GM21528 (cell line): ENCODE measurements around the gene PTCH2.
"Not testable (repeated sequence)": the region's sequence is repeated elsewhere in the genome, so short reads cannot be mapped to it uniquely, and the experiment has no call there.

Experiments used
- ATAC-seq: cut with Tn5 transposase; IDR thresholded peaks from one replicate; pipeline ENCODE4 v1.9.1; 2021; ENCODE audit warnings: mild to moderate bottlenecking, moderate library complexity; ENCODE audit not compliant: unreplicated experiment, low FRiP score

The PTCH2 gene

GRCh38 chr1:44821240-44821715 lies 21.8 kb downstream of the PTCH2 start:
- ATAC-seq, result no peak

DNA sequence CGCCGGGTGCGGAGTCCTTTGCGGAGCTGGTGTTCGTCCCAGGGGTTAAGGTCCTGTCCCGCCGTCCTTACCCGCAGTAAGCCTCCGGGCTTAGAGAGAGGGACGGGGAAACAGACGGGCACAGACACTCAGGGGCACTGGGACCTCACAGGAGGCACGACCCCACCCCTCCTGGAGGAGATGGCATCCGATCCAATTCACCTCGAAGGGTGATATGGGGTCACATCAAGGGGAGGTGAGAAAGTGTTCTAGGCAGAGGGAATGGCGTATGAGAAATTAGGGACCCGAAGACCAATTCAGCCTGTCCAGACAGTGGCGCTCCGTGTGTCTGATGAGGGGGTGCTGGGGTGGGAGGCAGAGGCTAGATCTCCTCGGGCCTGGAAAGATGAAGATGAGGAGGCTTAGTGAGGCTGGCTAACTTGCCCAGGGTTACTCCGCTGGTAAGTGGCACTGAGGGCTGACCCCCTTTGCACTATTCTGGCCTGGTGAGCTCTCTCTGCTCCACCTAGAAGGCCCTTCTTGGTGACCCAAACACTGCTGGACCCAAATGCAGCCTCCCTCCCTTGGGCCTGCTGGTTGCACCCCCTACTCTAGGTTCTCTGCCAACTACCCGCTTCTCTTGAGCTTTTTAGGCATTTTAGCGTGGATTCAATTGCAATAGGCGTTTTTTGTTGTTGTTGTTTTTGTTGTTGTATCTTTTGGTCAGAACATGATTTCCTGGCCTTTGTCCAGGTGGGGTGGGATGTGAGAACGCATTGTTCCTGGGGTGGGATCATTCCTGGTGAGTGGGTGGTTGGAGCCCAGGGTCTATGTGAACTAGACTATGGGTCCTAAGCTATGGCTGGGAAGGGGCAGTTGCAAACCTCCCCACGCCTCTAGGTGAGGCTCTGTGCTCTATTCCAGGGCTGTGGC lies 22.5 kb downstream of the PTCH2 start:
- ATAC-seq, result no peak

- peak; percentile 82 for ATAC-seq
Observed at GRCh38 chr1:44819608-44820327, 23.3 kb downstream of the PTCH2 start.

DNA sequence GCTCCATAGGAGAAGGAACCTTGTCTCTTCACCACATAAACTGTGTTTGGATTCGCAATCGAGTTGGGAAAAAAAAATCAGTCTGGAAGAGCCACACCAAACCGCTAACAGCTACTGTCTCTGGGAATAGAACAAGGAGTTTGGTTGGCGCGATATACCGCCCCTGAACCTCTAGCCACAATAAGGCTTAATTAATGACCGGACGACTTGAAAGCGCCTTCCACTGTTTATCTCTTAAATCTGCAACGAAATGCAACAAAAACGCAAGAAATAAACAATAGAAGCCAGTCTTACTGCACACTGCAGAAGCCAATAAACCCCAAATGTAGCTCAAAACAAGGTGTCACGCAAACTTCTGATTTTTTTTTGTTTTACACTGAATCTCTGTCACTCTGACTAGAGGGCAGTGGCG lies 23.9 kb downstream of the PTCH2 start:
- ATAC-seq, result no peak

GRCh38 chr1:44817771-44818495 lies 25.1 kb downstream of the PTCH2 start:
- ATAC-seq, result no peak

GRCh38 chr1:44817307-44817706 lies 25.7 kb downstream of the PTCH2 start:
- ATAC-seq, result no peak

- ATAC-seq, result not testable (repeated sequence)
Observed at GRCh38 chr1:44815926-44816325, 27.1 kb downstream of the PTCH2 start.

- no peak for ATAC-seq
Observed at GRCh38 chr1:44812822-44813543, 30.1 kb downstream of the PTCH2 start.

DNA sequence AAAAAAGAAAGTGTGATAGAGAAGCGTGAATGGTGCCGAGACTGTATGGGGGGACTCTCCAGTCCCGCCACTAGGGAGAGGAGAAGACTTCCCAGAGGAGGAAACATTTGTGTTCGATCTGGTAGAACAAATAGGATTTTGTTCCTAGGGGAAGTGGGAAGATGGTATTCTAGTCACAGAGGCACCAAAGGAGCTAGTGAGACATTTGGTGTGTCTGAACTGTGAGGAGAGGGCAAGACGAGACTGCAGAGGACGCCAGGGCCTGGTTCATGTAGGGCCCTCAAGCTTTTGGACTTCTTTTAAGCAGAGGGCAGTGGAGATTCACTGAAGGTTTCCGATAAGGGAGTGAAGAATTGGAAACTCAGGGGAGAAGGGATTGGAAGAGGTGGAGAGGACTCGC lies 31.8 kb downstream of the PTCH2 start:
- no peak for ATAC-seq

DNA sequence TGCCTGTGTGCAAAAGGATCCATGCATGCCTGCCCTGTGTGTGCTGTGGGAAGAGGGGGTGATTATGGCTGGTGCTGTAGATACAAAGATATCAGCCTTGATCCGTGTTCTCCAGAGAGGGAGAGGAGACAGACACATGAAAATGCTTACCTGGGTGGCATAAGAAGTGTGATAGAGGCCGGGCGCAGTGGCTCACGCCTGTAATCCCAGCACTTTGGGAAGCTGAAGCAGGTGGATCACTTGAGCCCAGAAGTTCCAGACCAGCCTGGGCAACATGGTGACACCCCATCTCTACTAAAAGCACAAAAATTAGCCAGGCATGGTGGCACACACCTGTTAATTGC lies 32.3 kb downstream of the PTCH2 start:
- ATAC-seq, result not testable (repeated sequence)

DNA sequence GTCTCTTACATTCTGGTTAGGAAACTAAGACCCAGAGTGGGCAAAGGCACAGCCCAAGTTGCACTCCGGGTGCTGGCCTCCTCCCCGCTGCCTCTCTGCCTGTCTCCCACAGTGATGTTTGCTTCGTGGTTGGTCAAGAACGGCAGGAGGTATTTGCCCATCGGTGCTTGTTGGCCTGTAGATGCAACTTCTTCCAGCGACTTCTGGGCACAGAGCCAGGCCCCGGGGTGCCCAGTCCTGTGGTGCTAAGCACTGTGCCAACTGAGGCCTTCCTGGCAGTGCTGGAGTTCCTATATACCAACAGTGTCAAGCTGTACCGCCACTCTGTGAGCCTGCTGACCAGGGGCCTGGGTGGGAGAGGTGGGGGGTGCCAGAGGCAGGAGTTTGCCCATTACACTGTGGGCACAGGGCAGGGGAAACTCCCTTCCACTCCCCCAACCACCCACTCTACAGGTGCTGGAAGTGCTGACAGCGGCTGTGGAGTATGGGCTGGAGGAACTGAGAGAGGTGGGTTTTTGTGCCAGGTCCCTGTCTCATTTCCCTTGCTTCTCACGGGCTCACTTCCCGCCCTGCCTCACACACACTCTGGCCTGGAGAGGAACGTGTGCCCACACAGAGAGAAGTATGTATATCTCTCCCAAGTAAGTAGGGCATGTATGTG lies 32.8 kb downstream of the PTCH2 start:
- no peak for ATAC-seq

GRCh38 chr1:44808938-44809917 lies 33.8 kb downstream of the PTCH2 start:
- ATAC-seq, result peak; percentile 53

- peak; percentile 8 for ATAC-seq
Observed at GRCh38 chr1:44808063-44808937, 34.8 kb downstream of the PTCH2 start, which contains the start of gene BTBD19. BTBD19 (plus strand) TSS chr1:44808523; CDS start chr1:44808821, 298 bp downstream.

- peak; percentile 27 for ATAC-seq
Observed at GRCh38 chr1:44807364-44808062, 35.5 kb downstream of the PTCH2 start.

DNA sequence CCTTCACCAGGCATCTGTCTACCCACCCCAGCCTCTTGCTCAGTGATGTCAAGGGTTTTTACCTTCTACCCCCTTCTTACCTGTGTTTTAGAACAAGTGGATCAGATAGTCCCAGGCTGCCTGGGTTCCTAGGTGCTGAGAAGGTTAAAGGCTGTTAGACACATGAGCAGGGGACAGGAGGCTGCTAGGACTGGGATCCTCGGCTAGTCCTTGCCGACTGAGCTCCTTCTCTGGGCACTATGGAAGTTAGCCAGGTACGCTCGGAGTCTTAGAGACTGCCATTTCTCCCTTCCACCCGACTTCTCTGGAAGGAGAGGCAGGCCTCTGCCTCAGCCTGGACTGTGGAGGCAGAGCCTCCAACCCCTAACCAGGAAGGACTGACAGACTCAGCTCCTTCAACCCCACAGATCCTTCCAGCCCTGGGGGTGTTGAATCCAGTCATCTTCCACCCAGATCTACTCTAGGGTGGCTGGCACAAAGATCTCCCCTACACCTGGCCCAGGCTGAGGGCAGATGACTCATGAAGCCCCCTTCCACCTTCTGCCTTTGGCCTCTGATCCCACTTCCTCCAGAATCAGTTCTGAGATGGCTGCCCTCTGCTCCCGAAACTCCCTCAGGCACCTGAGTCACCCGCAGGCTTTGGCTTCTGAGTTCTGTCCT lies 36.2 kb downstream of the PTCH2 start, which contains the start of gene DYNLT4:
DYNLT4 (minus strand) TSS at position 648 of the 660 bp plus-strand sequence. CDS start 683 bp downstream, outside the sequence.
- no peak for ATAC-seq

DNA sequence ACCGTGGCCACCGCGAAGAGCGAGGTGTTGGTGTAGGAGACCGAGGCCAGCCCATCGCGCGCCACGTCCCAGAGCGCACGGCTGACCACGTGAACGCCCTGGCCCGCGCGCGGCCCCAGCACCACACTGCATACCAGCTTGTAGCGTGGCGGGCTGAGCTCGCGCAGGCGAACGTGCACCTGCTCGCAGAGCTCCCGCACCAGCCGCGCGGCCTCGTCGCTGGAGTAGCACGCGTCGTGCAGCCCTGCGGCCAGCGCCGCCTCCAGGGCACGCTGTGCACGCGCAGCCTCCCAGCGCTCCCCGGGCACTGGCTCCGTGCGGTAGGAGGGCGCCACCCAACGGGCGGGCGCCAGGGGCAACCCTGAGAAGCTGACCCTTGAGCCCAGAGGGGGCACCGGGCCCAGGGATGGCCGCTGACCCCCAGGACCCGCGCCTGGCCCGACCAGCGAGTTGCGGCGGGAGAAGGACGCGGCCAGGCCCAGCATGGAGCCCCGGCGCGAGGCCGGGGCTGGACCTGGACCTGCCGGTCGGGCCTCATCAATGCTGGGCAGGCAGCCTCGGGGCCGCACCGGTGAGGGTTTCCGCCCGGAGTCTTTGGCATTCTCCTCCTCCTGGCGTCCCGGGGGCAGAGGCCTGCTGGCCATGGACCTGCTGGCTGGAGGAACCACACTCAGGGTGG lies 36.9 kb downstream of the PTCH2 start:
- no peak for ATAC-seq
